Keratinocyte (primary cell): ENCODE measurements around the gene C17orf114.

Source experiments
- DNase-seq: peaks from one replicate; pipeline ENCODE4 v3.0.0-alpha.2; 2011; ENCODE audit warnings: low read depth, missing footprints, low spot score
- FAIRE-seq: peaks from 2 replicates; lab custom pipeline; 2011; peaks lifted over from hg19 to GRCh38; lab: Jason Lieb, UNC
- H2AFZ ChIP-seq: 2 replicates; pipeline ENCODE4 v1.6.0; 2012; ENCODE audit warnings: low read length, control low read depth, inconsistent platforms; ENCODE audit not compliant: control insufficient read depth
- H3K27ac ChIP-seq: 2 replicates; pipeline ENCODE4 v1.5.1; 2011; ENCODE audit warnings: low read length; ENCODE audit not compliant: control insufficient read depth, insufficient read depth
- H3K27me3 ChIP-seq: 3 replicates; pipeline ENCODE4 v1.6.0; 2011; ENCODE audit warnings: low read length; ENCODE audit not compliant: control insufficient read depth, insufficient read depth; ENCODE audit errors: extremely low read depth
- H3K36me3 ChIP-seq, 2 experiments: 2 replicates in 1 of 2; 3 replicates in 1 of 2; pipeline ENCODE4 v1.5.1; 2011; ENCODE audit warnings: low read length in 2 of 2, mild to moderate bottlenecking in 1 of 2; ENCODE audit not compliant: control insufficient read depth in 2 of 2, insufficient read depth in 2 of 2; ENCODE audit errors: extremely low read depth in 1 of 2
- H3K4me1 ChIP-seq: 3 replicates; pipeline ENCODE4 v1.5.1; 2011; ENCODE audit warnings: low read length; ENCODE audit not compliant: control insufficient read depth, insufficient read depth; ENCODE audit errors: extremely low read depth
- H3K4me2 ChIP-seq: 3 replicates; pipeline ENCODE4 v1.6.0; 2011; ENCODE audit warnings: low read depth, low read length; ENCODE audit not compliant: control insufficient read depth, insufficient read depth; ENCODE audit errors: extremely low read depth
- H3K4me3 ChIP-seq, 3 experiments: fragments of 200-600 bp in 1 of 3; sonication (generic) in 1 of 3; 2 replicates in 2 of 3; 3 replicates in 1 of 3; pipeline ENCODE4 v1.5.1; 2011 to 2016; ENCODE audit warnings: low read length in 3 of 3, mild to moderate bottlenecking in 3 of 3, control low read depth in 2 of 3, inconsistent platforms in 1 of 3, low read depth in 1 of 3, mixed read lengths in 1 of 3, mixed run types in 1 of 3, moderate library complexity in 1 of 3; ENCODE audit not compliant: control insufficient read depth in 2 of 3, insufficient read depth in 2 of 3; ENCODE audit errors: extremely low read depth in 1 of 3
- H3K79me2 ChIP-seq: 2 replicates; pipeline ENCODE4 v1.6.0; 2012; ENCODE audit warnings: low read length; ENCODE audit not compliant: control insufficient read depth, insufficient read depth
- H3K9ac ChIP-seq: 3 replicates; pipeline ENCODE4 v1.6.0; 2011; ENCODE audit warnings: low read length; ENCODE audit not compliant: control insufficient read depth, insufficient read depth; ENCODE audit errors: extremely low read depth
- H3K9me1 ChIP-seq: 3 replicates; pipeline ENCODE4 v1.6.0; 2011; ENCODE audit warnings: low read length; ENCODE audit not compliant: control insufficient read depth, insufficient read depth; ENCODE audit errors: extremely low read depth
- H3K9me3 ChIP-seq: 2 replicates; pipeline ENCODE4 v1.5.1; 2012; ENCODE audit warnings: low read depth, low read length; ENCODE audit not compliant: control insufficient read depth
- H4K20me1 ChIP-seq: 3 replicates; pipeline ENCODE4 v1.6.0; 2011; ENCODE audit warnings: low read length; ENCODE audit not compliant: control insufficient read depth, insufficient read depth; ENCODE audit errors: extremely low read depth
- CTCF ChIP-seq, 3 experiments: IDR thresholded peaks in 1 of 3; conservative IDR thresholded peaks in 1 of 3; optimal IDR thresholded peaks in 1 of 3; 2 replicates in 2 of 3; 3 replicates in 1 of 3; pipeline versions ENCODE3 to v1.5.1; 2011; ENCODE audit warnings: low read length in 3 of 3, mild to moderate bottlenecking in 3 of 3, moderate library complexity in 2 of 3, control low read depth in 1 of 3, inconsistent platforms in 1 of 3; ENCODE audit not compliant: insufficient read depth in 2 of 3; ENCODE audit errors: extremely low read depth in 1 of 3
- EZH2 ChIP-seq: IDR thresholded peaks from one replicate; pipeline ENCODE4 v1.6.1; 2012; ENCODE audit warnings: inconsistent platforms, mild to moderate bottlenecking, low read length, moderate library complexity
- dilution Hi-C: fragments of 300-500 bp; cut with MboI; formaldehyde crosslinking; loops from one replicate; pipeline ENCODE4 v1.7.0; 2020; ENCODE audit warnings: low sequenced_read_pairs; ENCODE audit not compliant: extremely low pct_ligation_motif_present

The C17orf114 gene

GRCh38 chr17:4764595-4764994 is 37.5 kb downstream of the C17orf114 start:
- dilution Hi-C loops = no loop called here

GRCh38 chr17:4759776-4760236 is 42.3 kb downstream of the C17orf114 start:
- no peaks in the 10 kb centered on the region for H3K36me3 ChIP-seq
- no peak overlapping the region for H3K27ac ChIP-seq
- dilution Hi-C loops = no loop called here
- no peaks in the 10 kb centered on the region for H4K20me1 ChIP-seq
- no peak overlapping the region for H3K4me3 ChIP-seq
- H3K9ac ChIP-seq = no peak overlapping the region
- no peaks in the 10 kb centered on the region for H3K79me2 ChIP-seq
- no peak overlapping the region for H2AFZ ChIP-seq
- no peaks in the 10 kb centered on the region for H3K9me1 ChIP-seq
- DNase-seq = no peak
- no peak for TF ChIP-seq CTCF (optimal IDR thresholded peaks at IDR 0.05 in 1 of 3, IDR thresholded peaks at IDR 0.05 in 1 of 3, conservative IDR thresholded peaks at IDR 0.05 in 1 of 3; ENCODE audit: extremely low read depth in 1 of 3, insufficient read depth in 2 of 3, low read length in 3 of 3)
- no peak for TF ChIP-seq EZH2
- no peaks in the 10 kb centered on the region for H3K27me3 ChIP-seq
- H3K9me3 ChIP-seq = no peaks in the 10 kb centered on the region
- no peak for FAIRE-seq
- no peaks in the 10 kb centered on the region for H3K4me1 ChIP-seq
- H3K4me2 ChIP-seq = no peak overlapping the region

More at GRCh38 chr17:4764595-4764994, 37.5 kb downstream of the C17orf114 start:
- DNase-seq = no peak
- Histone ChIP-seq H3K36me3 (no peaks in the 10 kb centered on the region), H3K27ac (no peak overlapping the region), H3K9me1 (no peaks in the 10 kb centered on the region), H3K9me3 (no peaks in the 10 kb centered on the region), H3K9ac (no peak overlapping the region), H2AFZ (no peak overlapping the region), H4K20me1 (no peaks in the 10 kb centered on the region), H3K79me2 (no peaks in the 10 kb centered on the region), H3K4me2 (no peak overlapping the region), H3K4me3 (no peak overlapping the region), H3K27me3 (no peaks in the 10 kb centered on the region), H3K4me1 (no peaks in the 10 kb centered on the region)
- TF ChIP-seq EZH2 (no peak), CTCF (optimal IDR thresholded peaks at IDR 0.05 in 1 of 3, IDR thresholded peaks at IDR 0.05 in 1 of 3, conservative IDR thresholded peaks at IDR 0.05 in 1 of 3; ENCODE audit: extremely low read depth in 1 of 3, insufficient read depth in 2 of 3, low read length in 3 of 3) (no peak)
- FAIRE-seq = no peak
